ENCODE results near the gene PCGF5.

DNA sequence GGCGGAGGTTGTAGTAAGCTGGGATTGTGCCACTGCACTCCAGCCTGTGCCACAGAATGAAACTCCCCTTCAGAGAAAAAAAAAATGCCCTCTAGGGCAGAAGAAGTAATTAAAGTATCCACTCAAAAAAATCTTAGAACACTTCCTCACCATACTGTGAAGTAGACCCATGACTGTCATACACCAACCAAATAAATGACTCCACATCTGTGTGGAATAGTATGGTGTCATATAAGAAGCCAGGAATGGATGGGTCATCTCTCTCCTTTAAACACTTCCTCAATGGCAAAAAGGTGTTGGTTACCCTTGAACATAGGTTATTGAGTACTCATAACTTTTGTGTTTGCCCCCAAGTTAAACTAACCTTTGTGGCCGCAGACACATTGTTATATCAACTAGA is 48.1 kb upstream of the PCGF5 start:
- TF ChIP-seq, protein P1, sequence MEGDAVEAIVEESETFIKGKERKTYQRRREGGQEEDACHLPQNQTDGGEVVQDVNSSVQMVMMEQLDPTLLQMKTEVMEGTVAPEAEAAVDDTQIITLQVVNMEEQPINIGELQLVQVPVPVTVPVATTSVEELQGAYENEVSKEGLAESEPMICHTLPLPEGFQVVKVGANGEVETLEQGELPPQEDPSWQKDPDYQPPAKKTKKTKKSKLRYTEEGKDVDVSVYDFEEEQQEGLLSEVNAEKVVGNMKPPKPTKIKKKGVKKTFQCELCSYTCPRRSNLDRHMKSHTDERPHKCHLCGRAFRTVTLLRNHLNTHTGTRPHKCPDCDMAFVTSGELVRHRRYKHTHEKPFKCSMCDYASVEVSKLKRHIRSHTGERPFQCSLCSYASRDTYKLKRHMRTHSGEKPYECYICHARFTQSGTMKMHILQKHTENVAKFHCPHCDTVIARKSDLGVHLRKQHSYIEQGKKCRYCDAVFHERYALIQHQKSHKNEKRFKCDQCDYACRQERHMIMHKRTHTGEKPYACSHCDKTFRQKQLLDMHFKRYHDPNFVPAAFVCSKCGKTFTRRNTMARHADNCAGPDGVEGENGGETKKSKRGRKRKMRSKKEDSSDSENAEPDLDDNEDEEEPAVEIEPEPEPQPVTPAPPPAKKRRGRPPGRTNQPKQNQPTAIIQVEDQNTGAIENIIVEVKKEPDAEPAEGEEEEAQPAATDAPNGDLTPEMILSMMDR (IDR thresholded peaks at IDR 0.05; ENCODE audit: insufficient read depth, low read length) = no peak
- no peak for TF ChIP-seq POLR2AphosphoS5 (IDR thresholded peaks at IDR 0.05; ENCODE audit: low read depth)
- TF ChIP-seq GABPA (IDR thresholded peaks at IDR 0.05; ENCODE audit: low read depth) = no peak

Measured in HL-60 (cell line).